Endodermal cell (in vitro differentiated cells): ENCODE results near the gene NKAIN1. TPM values are rescaled to one million over a fixed set of nuclear protein-coding genes. Genes with fewer than 3 reads are reported as not detected.

ENCODE experiments used
- DNase-seq: peaks from one replicate; pipeline ENCODE4 v3.0.0-alpha.2; 2017
- H3K27ac ChIP-seq: 2 replicates; pipeline ENCODE4 v1.5.1; 2013; ENCODE audit warnings: mild to moderate bottlenecking, low read depth, low read length, moderate library complexity
- H3K27me3 ChIP-seq: 2 replicates; pipeline ENCODE4 v1.6.1; 2013; ENCODE audit warnings: mild to moderate bottlenecking, low read length, moderate library complexity; ENCODE audit not compliant: insufficient read depth, control insufficient read depth, poor library complexity, severe bottlenecking
- H3K36me3 ChIP-seq: 2 replicates; pipeline ENCODE4 v1.7.0; 2013; ENCODE audit warnings: mild to moderate bottlenecking, low read length, moderate library complexity; ENCODE audit not compliant: control insufficient read depth, insufficient read depth
- H3K4me1 ChIP-seq: one replicate; pipeline ENCODE4 v1.7.0; 2013; ENCODE audit warnings: low read length; ENCODE audit not compliant: control insufficient read depth, insufficient read depth
- H3K4me3 ChIP-seq: 2 replicates; pipeline ENCODE4 v1.5.1; 2013; ENCODE audit warnings: mild to moderate bottlenecking, low read length, moderate library complexity
- H3K9ac ChIP-seq: 2 replicates; pipeline ENCODE4 v1.6.1; 2013; ENCODE audit warnings: mild to moderate bottlenecking, low read length, moderate library complexity; ENCODE audit not compliant: poor library complexity, severe bottlenecking; ENCODE audit errors: extremely low read depth
- H3K9me3 ChIP-seq: 2 replicates; pipeline ENCODE4 v1.6.1; 2013; ENCODE audit warnings: mild to moderate bottlenecking, low read length, moderate library complexity; ENCODE audit not compliant: control insufficient read depth
- H3K27ac Mint-ChIP-seq: 2 replicates; pipeline ENCODE4 v1.8.0; 2020; ENCODE audit warnings: mixed read lengths
- H3K27me3 Mint-ChIP-seq: 2 replicates; pipeline ENCODE4 v1.8.0; 2021; ENCODE audit warnings: mild to moderate bottlenecking, mixed read lengths; ENCODE audit not compliant: insufficient read depth
- H3K36me3 Mint-ChIP-seq: 2 replicates; pipeline ENCODE4 v1.8.0; 2020; ENCODE audit warnings: low read depth, mixed read lengths
- H3K4me1 Mint-ChIP-seq: 2 replicates; pipeline ENCODE4 v1.8.0; 2020; ENCODE audit warnings: mixed read lengths
- H3K4me3 Mint-ChIP-seq: 2 replicates; pipeline ENCODE4 v1.8.0; 2020; ENCODE audit warnings: mild to moderate bottlenecking, moderate library complexity, mixed read lengths
- H3K9me3 Mint-ChIP-seq: 2 replicates; pipeline ENCODE4 v1.8.0; 2020; ENCODE audit warnings: mild to moderate bottlenecking, mixed read lengths
- WGBS, 2 experiments: methylation state at CpG; one replicate each; pipeline versions ENCODE4 v1.1.5 to v1.1.7; 2013; ENCODE audit warnings: missing lambda C conversion rate in 2 of 2, mixed read lengths in 1 of 2; ENCODE audit not compliant: insufficient coverage in 1 of 2, insufficient read length in 1 of 2; 5-methylcytosine and 5-hydroxymethylcytosine counted together
- total RNA-seq, 2 donors: library from RNA; stranded (reverse); fragmentation: NEBNext Ultra II Directional in 1 of 2; extraction: Animal tissue kit (Norgen Biotek cat#: 25700) in 1 of 2; gene quantifications; 2 replicates in 1 of 2; 3 replicates in 1 of 2; pipeline ENCODE4 v1.2.1, GENCODE V29; 2021
- TF ChIP-seq, protein P1 (sequence below): fragments of 200-600 bp; sonication (generic); conservative IDR thresholded peaks from 2 replicates; pipeline ENCODE4 v1.5.0; 2021; ENCODE audit warnings: antibody characterized with exemption, mild to moderate bottlenecking

Gene NKAIN1
- total RNA-seq, 2 donors from 2014 or later = 7.0 to 13.2 TPM

DNA sequence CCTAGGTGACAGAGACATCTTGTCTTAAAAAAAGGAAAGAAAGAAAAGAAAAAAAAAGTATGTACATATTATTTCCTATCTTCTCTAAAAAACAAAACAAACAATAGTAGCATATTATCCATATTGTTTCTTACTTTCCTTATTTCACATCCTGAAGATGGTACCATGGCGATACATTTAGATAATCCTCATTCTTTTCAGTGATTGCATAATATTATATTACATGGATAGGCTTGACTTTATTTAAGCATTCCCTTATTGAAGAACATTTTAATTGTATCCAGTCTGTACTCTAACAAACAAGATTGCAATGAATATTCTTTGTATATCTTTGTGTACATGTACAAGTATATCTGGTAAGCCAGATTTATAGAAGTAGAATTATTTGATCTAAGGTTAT is 91.3 kb downstream of the NKAIN1 start:
- Histone ChIP-seq H3K4me3 (no peak overlapping the region), H3K9me3 (peaks cover 3% of the 10 kb centered on the region), H3K36me3 (no peaks in the 10 kb centered on the region), H3K9ac (no peak overlapping the region), H3K27me3 (no peaks in the 10 kb centered on the region), H3K27ac (no peak overlapping the region), H3K4me1 (no peaks in the 10 kb centered on the region)
- Mint-ChIP-seq H3K27ac (no peak overlapping the region), H3K36me3 (no peaks in the 10 kb centered on the region), H3K4me1 (peaks cover 4% of the 10 kb centered on the region), H3K9me3 (peaks cover 5% of the 10 kb centered on the region), H3K27me3 (peaks cover 1% of the 10 kb centered on the region), H3K4me3 (no peak overlapping the region)
- 100% methylated on average over 1 of the region's 1 CpG; no CpG with 5 or more reads in 1 of the 2 experiments for WGBS, 2 experiments
- no peak for DNase-seq
- TF ChIP-seq, protein P1, sequence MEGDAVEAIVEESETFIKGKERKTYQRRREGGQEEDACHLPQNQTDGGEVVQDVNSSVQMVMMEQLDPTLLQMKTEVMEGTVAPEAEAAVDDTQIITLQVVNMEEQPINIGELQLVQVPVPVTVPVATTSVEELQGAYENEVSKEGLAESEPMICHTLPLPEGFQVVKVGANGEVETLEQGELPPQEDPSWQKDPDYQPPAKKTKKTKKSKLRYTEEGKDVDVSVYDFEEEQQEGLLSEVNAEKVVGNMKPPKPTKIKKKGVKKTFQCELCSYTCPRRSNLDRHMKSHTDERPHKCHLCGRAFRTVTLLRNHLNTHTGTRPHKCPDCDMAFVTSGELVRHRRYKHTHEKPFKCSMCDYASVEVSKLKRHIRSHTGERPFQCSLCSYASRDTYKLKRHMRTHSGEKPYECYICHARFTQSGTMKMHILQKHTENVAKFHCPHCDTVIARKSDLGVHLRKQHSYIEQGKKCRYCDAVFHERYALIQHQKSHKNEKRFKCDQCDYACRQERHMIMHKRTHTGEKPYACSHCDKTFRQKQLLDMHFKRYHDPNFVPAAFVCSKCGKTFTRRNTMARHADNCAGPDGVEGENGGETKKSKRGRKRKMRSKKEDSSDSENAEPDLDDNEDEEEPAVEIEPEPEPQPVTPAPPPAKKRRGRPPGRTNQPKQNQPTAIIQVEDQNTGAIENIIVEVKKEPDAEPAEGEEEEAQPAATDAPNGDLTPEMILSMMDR = no peak

DNA sequence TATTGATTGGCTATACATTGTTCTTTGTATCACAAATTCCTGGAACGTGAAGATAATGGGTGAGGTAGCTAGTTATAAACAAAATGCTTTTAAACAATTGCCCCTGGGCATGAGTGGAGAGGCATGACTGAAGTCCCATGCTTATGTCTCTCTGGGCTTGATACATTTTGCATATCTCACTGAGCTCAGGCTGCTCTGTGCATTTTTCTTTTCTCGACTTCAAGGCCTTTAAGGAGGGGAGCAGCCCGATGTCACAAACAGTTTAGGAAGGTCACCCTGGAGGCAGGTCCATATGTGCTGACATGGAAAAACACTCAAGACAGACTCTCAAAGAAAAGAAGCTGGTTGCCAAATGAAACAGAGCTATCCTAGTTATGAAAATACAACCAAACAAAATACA is 94.0 kb downstream of the NKAIN1 start:
- no peaks in the 10 kb centered on the region for H3K4me1 ChIP-seq
- peaks cover 4% of the 10 kb centered on the region for H3K4me1 Mint-ChIP-seq
- no peaks in the 10 kb centered on the region for H3K9me3 Mint-ChIP-seq
- no peaks in the 10 kb centered on the region for H3K27me3 ChIP-seq
- H3K4me3 Mint-ChIP-seq = no peak overlapping the region
- H3K27ac ChIP-seq = no peak overlapping the region
- no peaks in the 10 kb centered on the region for H3K36me3 ChIP-seq
- 74 to 75% methylated on average over 3 of the region's 3 CpGs for WGBS, 2 experiments
- H3K9ac ChIP-seq = no peak overlapping the region
- H3K4me3 ChIP-seq = no peak overlapping the region
- no peaks in the 10 kb centered on the region for H3K36me3 Mint-ChIP-seq
- no peak for DNase-seq
- TF ChIP-seq, protein P1 = no peak
- H3K27me3 Mint-ChIP-seq = no peaks in the 10 kb centered on the region
- peak overlapping the region; percentile 75 for H3K27ac Mint-ChIP-seq
- no peaks in the 10 kb centered on the region for H3K9me3 ChIP-seq

DNA sequence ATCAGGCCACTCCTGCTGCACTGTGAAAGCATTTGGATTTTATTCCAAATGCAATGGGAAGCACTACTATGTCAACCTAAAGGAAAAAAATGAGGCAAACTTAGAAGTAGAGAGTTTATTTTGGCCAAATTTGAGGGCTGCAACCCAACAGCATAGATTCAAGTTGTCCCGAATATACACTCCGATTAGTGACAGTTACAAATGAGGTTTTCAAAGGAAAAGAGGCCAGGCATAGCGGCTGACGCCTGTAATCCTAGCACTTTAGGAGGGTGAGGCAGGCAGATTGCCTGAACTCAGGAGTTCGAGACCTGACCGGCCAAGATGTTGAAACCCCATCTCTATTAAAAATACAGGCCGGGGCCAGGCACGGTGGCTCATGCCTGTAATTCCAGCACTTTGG is 95.2 kb downstream of the NKAIN1 start:
- Histone ChIP-seq H3K4me3 (no peak overlapping the region), H3K27me3 (no peaks in the 10 kb centered on the region), H3K9ac (no peak overlapping the region), H3K27ac (no peak overlapping the region), H3K9me3 (no peaks in the 10 kb centered on the region), H3K4me1 (no peaks in the 10 kb centered on the region), H3K36me3 (no peaks in the 10 kb centered on the region)
- Mint-ChIP-seq H3K4me1 (peaks cover 4% of the 10 kb centered on the region), H3K27me3 (no peaks in the 10 kb centered on the region), H3K36me3 (no peaks in the 10 kb centered on the region), H3K9me3 (no peaks in the 10 kb centered on the region), H3K27ac (no peak overlapping the region), H3K4me3 (no peak overlapping the region)
- 95% methylated on average over 6 to 8 of the region's 8 CpGs for WGBS, 2 experiments
- DNase-seq = no peak
- TF ChIP-seq, protein P1 = no peak
